Epidermal melanocyte (primary cell): ENCODE measurements around the gene DENND2A.
"Not testable (repeated sequence)": the region's sequence is repeated elsewhere in the genome, so short reads cannot be mapped to it uniquely, and the experiment has no call there.

Experiments used
- DNase-seq: peaks from one replicate; pipeline ENCODE4 v3.0.0; 2011; ENCODE audit warnings: low spot score; ENCODE audit not compliant: insufficient read length

The DENND2A gene

DNA sequence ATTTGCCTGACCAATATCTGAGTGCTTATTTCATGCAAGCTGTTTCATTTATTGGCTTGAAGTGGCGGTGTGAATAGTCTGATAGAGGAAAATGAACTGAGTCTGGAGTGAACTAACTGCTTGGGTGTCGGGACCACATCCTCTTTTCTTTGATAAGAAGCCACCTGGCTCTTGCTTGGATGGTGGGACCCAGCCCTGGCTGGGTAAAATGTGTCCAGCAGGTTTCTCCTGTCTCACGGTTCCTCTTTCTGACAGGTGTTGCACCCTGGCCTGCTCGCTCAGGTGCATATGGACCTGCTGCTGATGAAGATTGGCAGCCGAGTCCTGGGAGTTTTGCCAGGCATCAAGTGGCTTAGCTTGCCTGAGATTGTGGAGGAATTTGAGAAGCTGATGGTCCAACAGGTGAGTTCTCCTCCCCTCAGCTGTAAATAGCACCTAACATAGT, 33.8 kb upstream of the DENND2A start:
- no peak for DNase-seq

DNA sequence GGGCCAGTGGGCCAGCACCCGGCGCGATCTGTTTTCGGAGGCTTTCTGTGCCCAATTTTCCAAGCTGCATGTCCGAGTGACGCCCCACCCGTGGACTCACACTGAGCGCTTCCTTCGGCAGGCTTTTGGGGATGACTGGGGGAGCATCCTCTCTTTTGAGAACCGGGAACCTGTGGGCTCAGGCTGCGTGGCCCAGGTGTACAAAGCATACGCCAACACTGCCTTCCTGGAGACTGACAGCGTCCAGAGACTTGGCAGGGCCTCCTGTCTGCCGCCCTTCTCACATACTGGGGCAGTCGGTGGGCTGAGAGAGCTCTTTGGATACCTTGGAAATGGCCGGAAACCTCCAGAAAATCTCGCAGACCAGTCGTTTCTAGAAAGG, 33.2 kb upstream of the DENND2A start:
- DNase-seq: no peak

DNA sequence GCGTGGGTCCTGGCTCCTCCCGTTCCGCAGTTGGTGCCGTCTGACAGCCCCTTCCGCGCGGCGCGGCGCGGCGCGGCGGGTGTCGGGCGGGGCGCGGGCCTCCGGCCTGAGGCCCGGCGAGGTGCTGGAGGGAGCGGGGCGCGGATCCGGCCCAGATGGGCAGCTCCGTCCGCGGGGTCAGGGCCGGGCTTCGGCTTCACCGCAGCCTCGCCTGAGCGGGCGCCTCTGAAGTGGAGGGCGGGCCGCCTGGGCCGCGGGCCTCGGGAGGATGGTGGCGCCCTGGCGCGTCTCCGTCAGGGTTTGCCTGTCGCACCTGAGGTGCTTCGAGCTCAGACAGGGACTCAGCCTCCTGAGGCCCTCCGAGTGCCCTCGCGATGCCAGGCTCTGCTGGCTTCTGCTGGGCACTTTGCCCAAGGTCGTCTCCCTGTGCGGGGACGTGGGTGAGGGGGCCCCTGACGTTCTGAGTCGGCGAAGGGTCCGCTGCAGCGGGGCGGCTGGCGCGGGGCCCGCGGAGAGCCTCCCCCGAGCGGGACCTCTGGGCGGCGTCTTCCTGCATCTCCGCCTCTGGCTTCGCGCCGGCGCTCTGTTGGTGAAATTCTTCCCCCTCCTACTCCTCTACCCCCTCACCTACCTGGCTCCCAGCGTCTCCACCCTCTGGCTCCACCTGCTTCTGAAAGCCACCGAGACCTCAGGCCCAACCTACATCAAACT, 32.6 kb upstream of the DENND2A start:
- DNase-seq: no peak

DNA sequence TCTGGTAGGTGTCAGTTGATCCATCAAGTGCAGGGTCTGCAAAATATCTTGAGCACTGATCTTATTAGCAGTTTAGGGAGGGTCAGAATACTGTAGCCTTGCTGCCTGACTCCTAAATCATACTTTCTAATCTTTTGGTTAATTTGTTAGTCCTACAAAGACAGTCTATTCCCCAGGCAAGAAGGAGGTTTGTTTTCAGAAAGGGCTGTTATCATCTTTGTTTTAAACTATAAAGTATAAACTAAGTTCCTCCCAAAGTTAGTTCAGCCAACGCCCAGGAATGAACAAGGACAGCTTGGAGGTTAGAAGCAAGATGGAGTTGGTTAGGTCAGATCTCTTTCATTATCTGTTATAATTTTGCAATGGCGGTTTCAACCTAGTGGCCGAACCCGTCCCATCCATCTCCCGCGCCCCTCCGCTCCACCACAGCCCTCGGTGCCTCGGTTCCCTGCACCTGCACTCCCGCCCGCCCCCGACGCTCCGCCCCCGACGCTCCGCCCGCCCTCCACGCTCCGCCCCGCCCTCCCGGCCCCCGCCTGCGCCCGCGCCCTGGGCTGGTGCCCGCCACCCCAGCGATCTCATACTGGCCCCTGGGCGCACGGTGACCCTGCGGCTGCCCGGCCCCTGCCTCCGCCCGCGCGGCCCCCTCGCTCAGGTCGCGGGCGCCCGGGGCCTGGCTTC, 31.9 kb upstream of the DENND2A start, which contains the start of gene ADCK2:
TSS of gene ADCK2 (plus strand) at position 564 of the 681 bp plus-strand sequence. CDS start 386 bp downstream, outside the sequence.
- DNase-seq: peak; percentile 84

DNA sequence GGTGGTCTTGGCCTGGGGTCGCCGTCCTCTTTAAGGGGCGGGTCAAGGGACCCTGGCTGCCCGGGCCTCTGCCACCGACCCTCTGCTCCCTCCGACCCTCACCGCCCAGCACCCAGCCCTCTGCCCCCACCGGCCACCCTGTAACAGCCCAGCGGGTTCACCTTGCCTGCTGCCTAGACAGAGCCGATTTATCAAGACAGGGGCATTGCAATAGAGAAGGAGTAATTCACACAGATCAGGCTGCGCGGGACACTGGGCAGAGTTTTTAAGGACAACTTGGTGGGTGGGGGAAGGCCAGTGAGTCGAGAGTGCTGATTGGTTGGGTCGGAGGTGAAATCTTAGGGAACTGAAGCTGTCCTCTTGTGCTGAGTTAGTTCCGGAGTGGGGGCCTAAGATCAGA, 31.4 kb upstream of the DENND2A start:
- DNase-seq: no peak

DNA sequence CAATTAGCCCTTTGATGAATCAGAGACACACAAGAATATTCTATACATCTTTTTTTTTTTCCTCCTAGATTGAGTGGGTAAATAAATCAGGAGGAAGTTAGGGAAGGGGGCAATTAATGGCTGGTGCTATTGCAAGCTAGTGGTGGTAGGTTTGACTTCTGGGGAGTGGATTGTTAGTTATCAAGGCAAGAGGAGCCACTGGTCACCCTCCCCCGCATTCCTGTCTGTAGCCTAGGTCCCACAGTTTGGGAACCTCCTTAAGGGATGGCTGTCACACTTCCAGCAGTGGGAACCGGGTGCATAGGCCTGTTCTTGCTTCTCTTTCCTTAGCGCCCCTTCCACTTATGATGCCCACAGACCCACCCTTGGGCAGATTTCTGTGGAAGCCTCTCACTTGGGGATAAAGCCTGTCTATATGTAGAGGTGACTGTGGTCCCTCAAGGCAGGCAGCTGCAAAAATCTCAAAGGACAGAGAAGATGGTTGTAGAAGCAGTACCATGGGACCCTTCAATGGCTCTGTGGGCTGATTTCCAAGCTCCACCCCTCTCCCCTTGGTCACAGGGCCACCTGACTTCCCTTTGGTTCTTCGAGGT, 29.8 kb upstream of the DENND2A start:
- no peak for DNase-seq

DNA sequence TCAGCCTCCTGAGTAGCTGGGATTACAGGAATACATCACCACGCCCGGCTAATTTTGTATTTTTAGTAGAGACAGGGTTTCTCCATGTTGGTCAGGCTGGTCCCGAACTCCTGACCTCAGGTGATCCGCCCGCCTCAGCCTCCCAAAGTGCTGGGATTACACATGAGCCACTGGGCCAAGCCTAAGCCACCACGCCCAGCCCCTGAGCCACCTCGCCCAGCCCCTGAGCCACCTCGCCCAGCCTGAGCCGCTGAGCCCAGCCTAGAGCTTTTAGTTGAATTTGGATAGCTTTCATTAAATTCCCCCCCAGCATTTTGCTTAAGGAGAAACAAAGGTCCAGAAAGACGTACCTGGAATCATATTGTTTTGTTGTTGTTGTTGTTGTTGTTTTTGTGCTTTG, 29.2 kb upstream of the DENND2A start:
- DNase-seq: not testable (repeated sequence)

DNA sequence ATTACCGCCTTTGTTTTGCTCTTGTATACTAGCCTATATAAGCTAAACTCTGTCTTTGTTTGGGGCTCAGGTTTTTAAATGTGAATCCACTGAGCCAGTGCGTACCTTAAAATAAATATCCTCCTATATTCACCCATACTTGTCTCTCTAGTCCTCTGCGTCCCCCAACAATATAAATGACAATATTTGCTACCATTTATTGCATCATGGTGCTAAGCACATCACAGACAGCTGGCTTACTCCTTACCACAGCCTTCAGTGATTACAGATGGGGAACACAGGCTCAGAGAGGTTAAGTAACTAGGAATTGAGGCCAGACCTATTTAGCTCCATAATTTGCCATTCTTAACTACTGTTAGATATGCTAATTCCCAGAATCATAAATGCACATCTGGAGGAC, 28.7 kb upstream of the DENND2A start:
- DNase-seq: no peak

DNA sequence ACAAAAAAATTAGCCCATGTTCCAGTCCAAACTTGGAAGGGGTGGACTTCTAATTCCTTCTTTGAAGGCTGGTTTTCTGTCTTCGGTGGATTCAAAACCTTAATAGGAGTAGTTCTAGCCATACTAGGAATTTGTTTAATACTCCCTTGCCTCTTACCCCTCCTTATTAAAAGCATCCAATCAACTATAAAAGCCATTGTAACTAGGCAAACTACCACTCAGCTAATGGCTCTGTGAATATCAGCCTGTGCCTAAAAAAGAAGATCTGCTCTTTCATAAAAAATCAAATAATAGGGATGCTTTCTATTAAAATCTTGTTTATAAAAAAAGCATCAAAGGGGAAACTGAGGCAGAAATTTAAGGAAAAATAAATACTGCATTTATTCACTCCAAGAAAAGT, 28.0 kb upstream of the DENND2A start:
- no peak for DNase-seq

DNA sequence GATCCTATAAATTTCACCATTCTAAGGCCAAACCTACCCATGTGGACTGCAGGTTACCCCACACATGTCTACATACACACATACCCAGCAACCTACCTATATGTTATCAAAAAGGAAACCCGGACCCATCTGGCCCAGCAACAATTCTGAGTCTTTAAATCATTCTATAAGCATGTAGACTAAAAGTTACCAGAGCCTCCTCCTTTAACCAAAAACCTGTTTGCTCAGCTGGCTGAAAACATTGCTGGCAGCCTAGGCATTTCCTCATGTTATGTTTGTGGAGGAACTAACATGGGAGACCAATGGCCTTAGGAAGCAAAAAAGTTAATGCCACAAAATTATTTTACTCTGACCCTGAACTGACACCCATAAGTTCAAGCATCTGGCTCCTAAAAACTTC, 26.9 kb upstream of the DENND2A start:
- no peak for DNase-seq

DNA sequence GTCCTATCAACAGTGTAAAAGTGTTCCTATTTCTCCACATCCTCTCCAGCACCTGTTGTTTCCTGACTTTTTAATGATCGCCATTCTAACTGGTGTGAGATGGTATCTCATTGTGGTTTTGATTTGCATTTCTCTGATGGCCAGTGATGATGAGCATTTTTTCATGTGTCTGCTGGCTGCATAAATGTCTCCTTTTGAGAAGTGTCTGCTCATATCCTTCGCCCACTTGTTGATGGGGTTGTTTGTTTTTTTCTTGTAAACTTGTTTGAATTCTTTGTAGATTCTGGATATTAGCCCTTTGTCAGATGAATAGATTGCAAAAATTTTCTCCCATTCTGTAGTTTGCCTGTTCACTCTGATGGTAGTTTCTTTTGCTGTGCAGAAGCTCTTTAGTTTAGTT, 22.3 kb upstream of the DENND2A start:
- DNase-seq: not testable (repeated sequence)

DNA sequence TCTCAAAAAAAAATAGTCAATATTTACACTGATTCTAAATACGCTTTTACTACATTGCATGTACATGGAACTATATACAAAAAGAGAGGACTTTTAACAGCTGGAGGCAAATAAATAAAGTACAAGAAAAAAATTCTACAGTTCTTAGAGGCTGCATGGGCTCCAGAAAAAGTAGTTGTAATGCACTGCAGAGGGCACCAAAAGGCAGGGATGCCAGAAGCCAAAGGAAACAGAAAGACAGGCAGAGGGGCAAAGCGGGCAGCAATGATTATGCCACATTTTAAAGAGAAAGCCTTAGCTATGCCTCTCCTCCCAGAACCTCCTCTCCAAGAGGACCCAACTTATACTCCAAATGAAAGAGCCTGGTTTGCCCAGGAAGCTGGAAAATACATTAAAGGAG, 20.5 kb upstream of the DENND2A start:
- no peak for DNase-seq

DNA sequence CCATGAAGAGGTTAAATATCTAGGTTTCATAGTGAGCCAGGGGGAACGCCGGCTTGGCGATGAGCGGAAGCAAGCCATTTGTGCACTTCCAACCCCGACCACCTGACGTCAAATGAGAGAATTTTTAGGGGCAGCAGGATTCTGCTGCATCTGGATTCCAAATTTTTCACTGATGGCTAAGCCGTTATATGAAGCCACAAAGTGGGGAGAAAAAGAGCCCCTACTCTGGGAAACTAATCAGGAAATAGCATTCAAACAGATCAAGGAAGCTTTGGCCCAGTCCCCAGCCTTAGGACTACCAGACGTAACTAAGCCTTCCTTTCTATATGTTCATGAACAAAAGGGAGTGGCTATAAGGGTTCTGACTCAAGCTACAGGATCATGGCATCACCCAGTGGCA, 19.2 kb upstream of the DENND2A start:
- no peak for DNase-seq

DNA sequence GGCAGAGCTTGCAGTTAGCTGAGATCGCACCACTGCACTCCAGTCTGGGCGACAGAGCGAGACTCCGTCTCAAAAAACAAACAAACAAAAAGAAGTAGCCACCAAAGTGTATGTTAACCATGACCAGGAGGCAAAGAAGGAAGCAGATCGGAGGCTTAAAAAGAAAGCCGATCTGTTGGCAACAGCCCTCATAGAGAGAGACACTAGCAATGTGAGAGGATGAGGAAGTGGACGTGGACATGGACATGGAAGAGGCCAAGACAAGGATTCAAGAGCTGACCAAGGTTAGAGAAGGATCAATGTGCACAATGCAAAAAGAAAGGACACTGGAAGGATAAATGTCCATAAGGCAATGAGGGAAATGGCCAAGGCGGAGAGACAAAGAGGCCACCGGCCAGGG, 17.3 kb upstream of the DENND2A start:
- DNase-seq: no peak

DNA sequence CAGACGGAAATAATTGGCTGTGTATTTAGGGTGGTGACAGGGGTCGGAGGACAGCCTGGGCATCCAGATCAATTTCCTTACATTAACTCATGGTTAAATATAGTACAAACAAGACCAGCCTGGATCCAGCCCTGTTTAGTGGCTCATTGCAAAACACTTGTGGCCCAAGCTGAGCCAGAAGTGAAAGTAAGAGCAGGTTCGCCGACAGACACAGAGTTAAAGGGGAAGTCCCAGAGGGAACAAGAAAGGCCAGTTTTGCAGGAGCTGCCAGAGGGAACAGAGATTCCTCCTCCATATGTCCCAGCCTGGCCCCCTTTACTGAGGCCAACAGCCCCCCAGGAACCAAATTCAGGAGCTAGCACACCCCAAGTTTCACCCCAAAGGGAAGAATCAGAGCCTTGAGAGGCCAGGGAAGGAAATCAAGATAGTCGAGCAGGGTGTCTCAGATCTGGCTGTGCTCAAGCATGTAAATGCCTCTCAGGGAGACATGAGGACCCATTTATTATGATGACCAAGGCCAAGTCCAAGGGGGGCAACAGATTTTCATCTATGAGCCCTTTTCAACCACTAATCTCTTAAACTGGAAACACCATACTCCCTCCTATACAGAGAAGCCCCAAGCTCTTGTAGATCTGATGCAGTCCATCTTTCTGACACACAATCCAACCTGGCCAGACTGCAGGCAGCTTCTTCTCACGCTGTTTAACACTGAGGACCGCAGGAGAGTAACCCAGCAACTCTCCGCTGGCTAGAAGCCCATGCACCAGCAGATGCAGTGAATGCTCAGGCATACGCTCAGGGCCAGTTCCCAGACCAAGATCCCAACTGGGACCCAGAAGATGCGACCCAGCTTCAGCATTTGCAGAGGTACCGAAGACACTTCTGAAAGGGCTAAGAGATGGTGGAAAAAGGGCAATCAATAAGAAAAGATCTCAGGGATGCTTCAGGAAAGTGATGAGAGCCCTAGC, 16.2 kb upstream of the DENND2A start:
- DNase-seq: no peak

DNA sequence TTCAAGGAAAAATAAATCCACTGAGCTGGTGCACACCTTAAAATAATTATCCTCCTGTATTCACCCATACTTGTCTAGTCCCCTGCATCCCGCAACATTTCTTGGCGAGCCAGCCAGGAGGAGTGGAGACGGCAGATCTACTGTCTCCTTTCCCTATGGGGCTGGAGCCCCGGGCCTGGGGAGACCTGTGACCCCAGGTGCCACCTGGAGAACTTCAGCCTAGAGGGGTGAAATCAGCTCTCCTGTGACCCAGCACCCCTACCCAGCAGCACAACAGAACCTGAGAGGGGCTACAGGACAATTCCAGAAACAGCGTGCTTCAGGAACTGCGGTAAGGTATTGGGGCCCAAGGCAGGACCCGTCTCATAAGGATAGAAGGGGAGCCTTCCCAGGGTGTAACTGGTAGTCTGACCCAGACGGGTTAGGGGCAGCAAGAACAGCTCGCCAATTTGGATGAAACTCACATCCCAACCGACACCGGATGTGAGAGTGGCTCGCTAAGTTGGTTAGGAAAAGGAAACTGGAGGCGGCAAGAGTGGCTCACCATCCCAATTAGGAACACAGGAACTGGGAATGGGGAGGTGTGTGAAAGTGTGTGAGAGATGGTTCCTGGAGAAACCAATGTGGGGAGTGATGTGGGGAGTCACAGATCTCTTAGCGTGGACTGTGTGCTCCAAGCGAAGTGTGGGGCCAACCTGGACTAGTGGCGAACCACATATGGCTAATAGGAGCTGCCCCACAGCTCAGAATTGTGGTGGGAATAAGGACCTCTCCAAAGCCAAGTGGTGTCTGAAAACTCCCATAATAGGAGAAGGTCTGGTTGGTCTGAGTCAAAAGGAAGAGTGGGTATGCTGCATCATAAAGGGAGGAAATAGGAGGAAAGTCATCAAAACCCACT, 15.1 kb upstream of the DENND2A start:
- no peak for DNase-seq

DNA sequence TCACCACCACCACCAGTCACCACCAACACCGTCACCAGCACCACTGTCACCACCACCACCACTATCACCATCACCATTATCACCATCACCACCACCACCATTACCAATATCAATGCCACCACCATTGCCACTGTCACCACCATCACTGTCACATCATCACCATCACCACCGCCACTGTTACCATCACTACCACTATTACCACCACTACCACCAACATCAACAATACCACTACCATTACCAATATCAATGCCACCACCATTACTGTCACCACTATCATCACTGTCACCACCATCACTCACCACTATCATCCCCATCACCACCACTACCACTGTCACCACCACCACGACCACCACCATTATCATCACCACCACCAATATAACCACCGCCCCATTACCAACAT, 14.0 kb upstream of the DENND2A start:
- no peak for DNase-seq

DNA sequence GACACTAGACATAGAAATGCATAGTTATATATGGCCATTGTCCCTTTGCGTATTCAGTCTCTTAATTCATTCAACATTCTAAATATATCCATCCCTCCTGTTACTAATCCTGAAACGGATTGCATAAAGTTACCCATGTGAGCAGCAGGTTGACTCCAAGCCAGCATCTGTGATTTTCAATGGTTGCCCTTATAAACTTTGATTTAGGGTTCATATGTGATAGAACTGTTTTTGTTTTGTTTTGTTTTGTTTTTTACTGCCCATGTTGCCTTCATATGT, 13.4 kb upstream of the DENND2A start:
- no peak for DNase-seq

DNA sequence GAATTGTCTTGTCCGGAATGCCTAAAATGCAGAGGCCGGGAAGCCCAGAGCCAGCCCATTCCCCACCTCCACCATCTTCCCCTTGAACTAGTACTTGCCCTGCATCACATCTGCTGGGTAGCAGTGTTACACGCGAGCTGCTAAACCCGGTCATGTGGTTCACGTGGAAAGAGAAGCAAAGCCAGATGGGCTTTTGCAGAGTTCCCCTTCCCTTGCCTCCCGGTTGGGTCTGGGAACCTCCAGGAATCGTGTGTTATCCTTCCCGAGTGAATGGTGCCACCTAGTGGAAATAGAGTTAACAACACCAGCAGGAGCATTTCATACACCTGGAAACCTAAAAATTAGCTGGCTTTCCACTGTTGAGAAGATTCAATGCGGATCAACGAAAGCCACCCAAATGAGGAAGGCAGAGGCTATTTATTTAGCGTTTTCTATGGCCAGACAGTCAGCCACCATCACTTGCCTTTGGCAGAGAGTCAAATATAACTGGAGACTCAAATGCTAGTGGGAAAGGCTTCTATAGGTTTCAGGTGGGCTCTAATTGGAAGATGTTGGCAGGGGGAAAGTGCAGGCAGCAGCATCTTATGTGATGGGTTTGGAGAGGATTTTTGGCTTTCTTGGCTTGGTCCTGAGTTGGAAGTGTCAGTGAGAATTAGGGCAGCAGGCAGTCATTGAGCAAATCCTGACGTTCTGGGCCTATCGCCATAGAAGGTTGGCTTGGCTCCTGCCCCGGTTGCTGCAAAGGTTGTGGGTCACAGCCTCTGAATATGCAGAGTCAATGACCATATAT, 12.9 kb upstream of the DENND2A start:
- DNase-seq: peak; percentile 91

DNA sequence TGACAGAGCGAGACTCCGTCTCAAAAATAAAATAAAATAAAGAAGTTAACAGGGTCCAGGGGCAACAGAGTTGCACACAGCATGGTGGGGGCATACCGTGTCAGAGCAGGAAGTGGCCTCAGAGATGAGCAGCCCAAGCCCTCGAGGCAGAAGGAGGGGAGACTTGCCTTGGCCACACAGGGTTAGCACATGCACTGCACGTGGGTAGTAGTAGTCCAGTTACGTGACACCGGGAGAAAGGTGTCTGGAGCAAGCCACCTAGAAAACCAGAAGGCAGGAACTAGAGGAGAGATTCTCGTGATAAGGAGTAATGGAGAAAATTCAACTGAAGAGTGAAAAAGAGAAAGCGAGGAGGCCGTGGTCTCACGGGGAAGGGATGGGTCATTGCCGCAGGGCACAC, 9.8 kb upstream of the DENND2A start:
- DNase-seq: no peak
